Measurements from ENCODE around the gene KRTAP11-1. TPM values are rescaled to one million over a fixed set of nuclear protein-coding genes. Genes with fewer than 3 reads are reported as not detected.

KRTAP11-1 gene
- polyA plus RNA-seq (ENCODE audit: insufficient read length), result not detected

GRCh38 chr21:30881480-30881879 is at the start of gene KRTAP11-1:
KRTAP11-1 (minus strand) TSS chr21:30881580; CDS start chr21:30881524, 56 bp downstream.
- no peak for DNase-seq

GRCh38 chr21:30924146-30924700 is 42.8 kb upstream of the KRTAP11-1 start:
- no peak for DNase-seq

GRCh38 chr21:30921129-30921528 is 39.7 kb upstream of the KRTAP11-1 start:
- no peak for DNase-seq

GRCh38 chr21:30917557-30917956 is 36.2 kb upstream of the KRTAP11-1 start:
- no peak for DNase-seq

- DNase-seq, result no peak
Measured at GRCh38 chr21:30900881-30901280, 19.5 kb upstream of the KRTAP11-1 start.

GRCh38 chr21:30882866-30883597 is 1.7 kb upstream of the KRTAP11-1 start:
- DNase-seq, result no peak

- no peak for DNase-seq
Measured at GRCh38 chr21:30880914-30881313, 466 bp downstream of the KRTAP11-1 start.

GRCh38 chr21:30874526-30874925 is 6.9 kb downstream of the KRTAP11-1 start:
- DNase-seq, result no peak

GRCh38 chr21:30847627-30848500 is 33.5 kb downstream of the KRTAP11-1 start:
- no peak for DNase-seq

- no peak for DNase-seq
Measured at GRCh38 chr21:30842990-30843389, 38.4 kb downstream of the KRTAP11-1 start.

- no peak for DNase-seq
Measured at GRCh38 chr21:30839304-30839703, 42.1 kb downstream of the KRTAP11-1 start.

- no peak for DNase-seq
Measured at GRCh38 chr21:30838536-30838935, 42.8 kb downstream of the KRTAP11-1 start.

GRCh38 chr21:30831194-30831765 is 50.1 kb downstream of the KRTAP11-1 start:
- no peak for DNase-seq

Other genes with a start within 250 kb of the KRTAP11-1 start
- gene KRTAP20-2, start 246.4 kb downstream of the KRTAP11-1 start, polyA plus RNA-seq (ENCODE audit: insufficient read length), result not detected
- gene KRTAP20-3, start 238.7 kb downstream of the KRTAP11-1 start, polyA plus RNA-seq (ENCODE audit: insufficient read length), result not detected
- not detected for gene KRTAP21-3, start 162.8 kb downstream of the KRTAP11-1 start, polyA plus RNA-seq (ENCODE audit: insufficient read length)
- gene KRTAP21-2, start 134.3 kb downstream of the KRTAP11-1 start, polyA plus RNA-seq (ENCODE audit: insufficient read length), result not detected
- not detected for gene KRTAP21-1, start 126.2 kb downstream of the KRTAP11-1 start, polyA plus RNA-seq (ENCODE audit: insufficient read length)
- gene KRTAP8-1, start 68.3 kb downstream of the KRTAP11-1 start, polyA plus RNA-seq (ENCODE audit: insufficient read length), result not detected
- gene KRTAP7-1, start 51.8 kb downstream of the KRTAP11-1 start, polyA plus RNA-seq (ENCODE audit: insufficient read length), result not detected
- gene KRTAP19-8, start 156.9 kb upstream of the KRTAP11-1 start, polyA plus RNA-seq (ENCODE audit: insufficient read length), result not detected